K562 (cell line): ENCODE measurements around the gene DISC1. TPM values are rescaled to one million over a fixed set of nuclear protein-coding genes. Genes with fewer than 3 reads are reported as not detected.

Experiments
- ATAC-seq: fragments of 200-7000 bp; cut with Tn5 transposase; 3 replicates; pipeline ENCODE4 v1.9.1; 2020; ENCODE audit warnings: moderate library complexity
- BruUV-seq: library from RNA; stranded (reverse); fragments of 400-500 nt; replicated peaks from 2 replicates; lab custom pipeline; 2021; lab: Mats Ljungman, UMichigan
- CTCF ChIA-PET: fragments of 300-600 bp; formaldehyde crosslinking; extraction: SDS; loops from one replicate; lab custom pipeline; 2021; ENCODE audit warnings: low intra/inter-chr PET ratio; lab: Yijun Ruan, JAX
- POLR2A ChIA-PET: fragments of 300-600, 350-650 bp; sonication (Branson Sonifier 250); formaldehyde crosslinking; extraction: SDS; loops from one replicate; lab custom pipeline; 2021; ENCODE audit warnings: antibody characterized with exemption, inconsistent platforms; lab: Yijun Ruan, JAX
- DNase-seq, 4 experiments: peaks; one replicate each; pipeline versions ENCODE4 v3.0.0 to v3.0.0-alpha.2; 2011 to 2018; ENCODE audit warnings: low spot score in 3 of 4, mixed read lengths in 3 of 4; ENCODE audit errors: extremely low read depth in 1 of 4
- FAIRE-seq: peaks from 2 replicates; lab custom pipeline; 2011; peaks lifted over from hg19 to GRCh38; lab: Jason Lieb, UNC
- H2AFZ ChIP-seq: 2 replicates; pipeline ENCODE4 v1.6.0; 2011; ENCODE audit warnings: low read depth, low read length, control low read depth, inconsistent platforms
- H3K27ac ChIP-seq: fragments of 200-600 bp; 3 replicates; pipeline ENCODE4 v1.8.0; 2011; ENCODE audit warnings: low read depth, mild to moderate bottlenecking, control low read depth, inconsistent platforms, low read length, moderate library complexity, mixed read lengths; ENCODE audit errors: extremely low read depth
- H3K27me3 ChIP-seq, 2 experiments: fragments of 300-600 bp in 1 of 2; 2 replicates in 1 of 2; 3 replicates in 1 of 2; pipeline versions ENCODE4 v1.6.0 to v1.8.0; 2011; ENCODE audit warnings: inconsistent platforms in 2 of 2, low read length in 2 of 2, mild to moderate bottlenecking in 1 of 2, mixed read lengths in 1 of 2, moderate library complexity in 1 of 2; ENCODE audit not compliant: control insufficient read depth in 2 of 2, insufficient read depth in 2 of 2
- H3K36me3 ChIP-seq: fragments of 300-600 bp; 3 replicates; pipeline ENCODE4 v1.8.0; 2011; ENCODE audit warnings: mild to moderate bottlenecking, low read length, inconsistent platforms; ENCODE audit not compliant: control insufficient read depth, insufficient read depth
- H3K4me1 ChIP-seq, 2 experiments: fragments of 200-600 bp in 1 of 2; replicated peaks in 1 of 2; 2 replicates in 1 of 2; 3 replicates in 1 of 2; pipeline versions ENCODE4 v1.5.1 to v1.8.0; 2011; ENCODE audit warnings: inconsistent platforms in 2 of 2, low read length in 2 of 2, mild to moderate bottlenecking in 1 of 2, mixed read lengths in 1 of 2, moderate library complexity in 1 of 2; ENCODE audit not compliant: control insufficient read depth in 2 of 2, insufficient read depth in 2 of 2
- H3K4me2 ChIP-seq: 2 replicates; pipeline ENCODE4 v1.6.1; 2011; ENCODE audit warnings: low read length, control low read depth, inconsistent platforms, mixed read lengths; ENCODE audit not compliant: insufficient read depth
- H3K4me3 ChIP-seq: fragments of 200-600 bp; sonication (generic), shearing (Covaris generic); 2 replicates; pipeline ENCODE4 v1.5.1; 2016; ENCODE audit warnings: control low read depth, inconsistent platforms
- H3K79me2 ChIP-seq: fragments of 200-600 bp; 3 replicates; pipeline ENCODE4 v1.8.0; 2011; ENCODE audit warnings: low read length, inconsistent platforms; ENCODE audit not compliant: control insufficient read depth, insufficient read depth
- H3K9ac ChIP-seq, 2 experiments: 2 replicates each; pipeline versions ENCODE4 v1.6.0 to v1.6.1; 2011; ENCODE audit warnings: low read depth in 2 of 2, low read length in 2 of 2, control low read depth in 1 of 2, inconsistent platforms in 1 of 2, mild to moderate bottlenecking in 1 of 2, mixed read lengths in 1 of 2; ENCODE audit not compliant: insufficient read depth in 1 of 2
- H3K9me1 ChIP-seq: one replicate; pipeline ENCODE4 v1.6.0; 2011; ENCODE audit warnings: inconsistent platforms, mild to moderate bottlenecking, low read length, moderate library complexity; ENCODE audit not compliant: control insufficient read depth, insufficient read depth
- H3K9me3 ChIP-seq: replicated peaks from 2 replicates; pipeline ENCODE4 v1.5.1; 2011; ENCODE audit warnings: low read depth, low read length, inconsistent platforms; ENCODE audit not compliant: control insufficient read depth, insufficient read depth
- H4K20me1 ChIP-seq: replicated peaks from 2 replicates; pipeline ENCODE4 v1.6.1; 2011; ENCODE audit warnings: low read length, inconsistent platforms, mixed read lengths; ENCODE audit not compliant: control insufficient read depth, insufficient read depth
- ARID3A ChIP-seq: IDR thresholded peaks from 2 replicates; pipeline ENCODE4 v1.6.1; 2012; ENCODE audit warnings: low read depth, low read length, improper control_type of control experiment, borderline replicate concordance
- ARID3B ChIP-seq: fragments of 250-450 bp; sonication (Bioruptor Pico); IDR thresholded peaks from 2 replicates; pipeline ENCODE4 v1.4.0; 2020; ENCODE audit warnings: borderline replicate concordance
- BRD4 ChIP-seq: fragments of 200-600 bp; sonication (generic); IDR thresholded peaks from 2 replicates; pipeline ENCODE4 v1.6.1; 2017; ENCODE audit warnings: inconsistent platforms
- CHCHD3 ChIP-seq: fragments of 250-450 bp; sonication (Bioruptor Pico); IDR thresholded peaks from 2 replicates; pipeline ENCODE4 v2.1.2; 2022; ENCODE audit warnings: mild to moderate bottlenecking
- CTBP1 ChIP-seq: fragments of 450-650 bp; IDR thresholded peaks from 2 replicates; pipeline ENCODE4 v1.6.1; 2016; ENCODE audit warnings: borderline replicate concordance
- IRF1 ChIP-seq: sonication (generic); formaldehyde crosslinking; IDR thresholded peaks from 2 replicates; pipeline ENCODE4 v1.8.0; 2022; ENCODE audit warnings: missing genetic modification reagents, mild to moderate bottlenecking, borderline replicate concordance
- NFE2 ChIP-seq: IDR thresholded peaks from 2 replicates; pipeline ENCODE4 v1.6.1; 2014; ENCODE audit warnings: antibody characterized with exemption, low read depth
- NR0B1 ChIP-seq: fragments of 450-650 bp; IDR thresholded peaks from one replicate; pipeline ENCODE4 v1.6.1; 2018; ENCODE audit warnings: mild to moderate bottlenecking, moderate library complexity; ENCODE audit not compliant: partially characterized antibody
- SIN3B ChIP-seq: fragments of 450-650 bp; IDR thresholded peaks from 2 replicates; pipeline ENCODE4 v1.6.1; 2017; ENCODE audit warnings: low read depth, mild to moderate bottlenecking, moderate library complexity
- SMARCA4 ChIP-seq: fragments of 450-650 bp; IDR thresholded peaks from 2 replicates; pipeline ENCODE4 v1.6.1; 2016
- TBP ChIP-seq: optimal IDR thresholded peaks from 2 replicates; pipeline ENCODE3; 2011; ENCODE audit warnings: low read depth, low read length, improper control_type of control experiment
- TRIM28 ChIP-seq: fragments of 450-650 bp; IDR thresholded peaks from 2 replicates; pipeline ENCODE4 v1.6.1; 2017
- ZBTB33 ChIP-seq: sonication (generic); formaldehyde crosslinking; IDR thresholded peaks from 2 replicates; pipeline ENCODE4 v1.8.1; 2023; ENCODE audit warnings: mild to moderate bottlenecking, missing genetic modification reagents
- ZNF644 ChIP-seq: fragments of 200-800 bp; sonication (Bioruptor generic); IDR thresholded peaks from 2 replicates; pipeline ENCODE4 v1.6.1; 2016; ENCODE audit warnings: low read depth, missing genetic modification characterization, missing compliant biosample characterization
- ZNF699 ChIP-seq: fragments of 250-450 bp; sonication (Bioruptor Pico); IDR thresholded peaks from 2 replicates; pipeline ENCODE4 v1.8.0; 2021; ENCODE audit warnings: mild to moderate bottlenecking, moderate library complexity; ENCODE audit not compliant: insufficient replicate concordance
- ZNF764 ChIP-seq: fragments of 250-450 bp; sonication (Bioruptor Pico); IDR thresholded peaks from 2 replicates; pipeline ENCODE4 v1.4.0; 2020; ENCODE audit warnings: low read depth, mild to moderate bottlenecking, moderate library complexity
- WGBS: fragments of 100-300 bp; shearing (Covaris generic); methylation state at CpG from one replicate; pipeline ENCODE4 v1.1.6; 2016; ENCODE audit warnings: low coverage, mixed read lengths; ENCODE audit not compliant: insufficient coverage; ENCODE audit errors: missing lambda C conversion rate; 5-methylcytosine and 5-hydroxymethylcytosine counted together
- in situ Hi-C: fragments of 300-500 bp; cut with MboI; formaldehyde crosslinking; loops from 4 replicates; pipeline ENCODE4 v1.15.0; 2018; ENCODE audit warnings: inconsistent platforms, mixed read lengths
- intact Hi-C: fragments of 100-400 bp; cut with micrococcal nuclease; formaldehyde crosslinking; loops from 2 replicates; pipeline ENCODE4 v1.14.2; 2022
- polyA plus RNA-seq, 8 experiments: library from polyadenylated mRNA; depleted of rRNA in 4 of 8; stranded (reverse) in 5 of 8; unstranded in 3 of 8; fragments of >200 nt; fragmentation: Nextera tagmentation in 2 of 8; fragmentation: Illumina TruSeq in 1 of 8; extraction: Ambion mirVana in 2 of 8; extraction: Trizol in 1 of 8; gene quantifications; 2 replicates each; pipeline versions ENCODE4 v1.2.1 to v1.2.3, GENCODE V29; 2011 to 2014; ENCODE audit warnings: inconsistent platforms in 1 of 8, missing spikeins in 1 of 8
- total RNA-seq, 7 experiments: library from RNA; depleted of rRNA in 6 of 7; stranded (reverse); fragments of >200 nt in 6 of 7; fragmentation: Illumina TruSeq in 2 of 7; extraction: Trizol in 2 of 7; gene quantifications; 2 replicates each; pipeline versions ENCODE4 v1.2.1 to v1.2.3, GENCODE V29; 2011 to 2021; ENCODE audit warnings: low replicate concordance in 1 of 7

The DISC1 gene
- total and polyA plus RNA-seq, 9 of the 15 experiments (the other 6 are each of a cell fraction or from before 2014, with no cell fraction given), result 0.01 to 0.11 (median 0.08) TPM; not detected in 1

- no peak for TF ChIP-seq CHCHD3 (CRISPR knock-in tag)
- no peak for TF ChIP-seq CTBP1
- no peak for TF ChIP-seq ZNF644 (tag)
- no peak for TF ChIP-seq ARID3A
- no peak for TF ChIP-seq TRIM28
Observed at GRCh38 chr1:231951374-231951773, 324.8 kb downstream of the DISC1 start (continued).

- Histone ChIP-seq H3K4me1 (no peaks in the 10 kb centered on the region), H3K9me3 (no peaks in the 10 kb centered on the region), H3K4me3 (no peak overlapping the region), H3K36me3 (no peaks in the 10 kb centered on the region), H3K9me1 (no peaks in the 10 kb centered on the region), H3K79me2 (no peaks in the 10 kb centered on the region), H3K4me2 (no peak overlapping the region), H4K20me1 (no peaks in the 10 kb centered on the region), H3K27ac (no peak overlapping the region), H2AFZ (no peak overlapping the region), H3K27me3 (no peaks in the 10 kb centered on the region), H3K9ac (no peak overlapping the region)
- DNase-seq (no peak), FAIRE-seq (no peak), ATAC-seq (no peak)
- CTCF ChIA-PET, result no interaction called here
- WGBS, result 0% methylated on average over 1 of the region's 1 CpG
- POLR2A ChIA-PET, result no interaction called here
- no TSS peak for BruUV-seq
- in situ Hi-C loops, result no loop called here
- intact Hi-C loops, result no loop called here
- TF ChIP-seq SMARCA4 (no peak), ZBTB33 (CRISPR knock-in tag) (no peak), ZNF699 (no peak), SIN3B (no peak), ZNF764 (CRISPR knock-in tag) (no peak), ARID3B (no peak), BRD4 (no peak), NR0B1 (no peak), TBP (no peak), IRF1 (CRISPR knock-in tag) (no peak), NFE2 (no peak)
Observed at GRCh38 chr1:231952154-231952553, 325.6 kb downstream of the DISC1 start.
